GM18868 (cell line): ENCODE data around the gene AGTRAP.

ENCODE experiments used
- ATAC-seq: cut with Tn5 transposase; IDR thresholded peaks from one replicate; pipeline ENCODE4 v1.9.1; 2021; ENCODE audit warnings: mild to moderate bottlenecking, moderate library complexity; ENCODE audit not compliant: unreplicated experiment

AGTRAP gene

GRCh38 chr1:11757047-11757446 is 21.1 kb downstream of the AGTRAP start:
- no peak for ATAC-seq

DNA sequence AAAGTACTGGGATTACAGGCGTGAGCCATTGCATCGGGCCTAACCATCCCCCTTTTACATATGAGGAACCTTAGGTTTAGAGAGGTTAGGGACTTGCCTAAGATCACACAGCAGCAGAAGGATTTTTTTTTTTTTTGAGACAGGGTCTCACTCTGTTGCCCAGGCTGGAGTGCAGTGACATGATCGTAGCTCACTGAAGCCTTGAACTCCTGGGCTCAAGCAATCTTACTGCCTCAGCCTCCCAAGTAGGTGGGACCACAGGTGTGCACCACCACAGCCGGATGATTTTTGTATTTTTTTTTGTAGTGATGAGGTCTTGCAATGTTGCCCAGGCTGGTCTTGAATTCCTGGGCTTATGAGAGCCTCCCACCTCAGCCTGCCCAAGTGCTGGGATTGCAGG is 23.9 kb downstream of the AGTRAP start:
- ATAC-seq = no peak

DNA sequence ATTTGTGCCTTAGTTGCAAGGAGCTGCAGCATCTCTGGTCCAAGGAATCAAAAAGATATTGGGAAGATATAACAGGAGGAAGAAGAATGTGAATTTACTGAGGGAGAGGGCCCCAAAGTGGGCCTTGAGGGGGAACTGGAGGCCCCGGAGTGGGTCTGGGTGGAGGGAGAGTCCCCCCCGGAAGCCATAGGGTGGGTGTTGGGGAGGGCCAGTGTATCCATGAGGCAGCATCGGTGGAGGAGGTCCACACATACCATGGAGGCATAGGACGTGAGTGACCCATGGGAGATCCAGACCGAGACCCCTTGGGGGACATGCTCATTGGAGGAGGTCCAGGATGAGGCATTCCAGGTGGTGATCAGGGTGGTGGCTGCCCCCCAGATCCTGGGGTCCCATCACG is 25.3 kb downstream of the AGTRAP start:
- no peak for ATAC-seq

- ATAC-seq = no peak
These were observed 26.1 kb downstream of the AGTRAP start, which contains the start of gene C1orf167 for GRCh38 chr1:11761988-11762406. Gene C1orf167 (plus strand): TSS chr1:11762193. CDS start chr1:11764401, 2,208 bp downstream.

- ATAC-seq = no peak
These were observed 28.2 kb downstream of the AGTRAP start for GRCh38 chr1:11764115-11764514.

GRCh38 chr1:11764519-11764918 is 28.6 kb downstream of the AGTRAP start:
- no peak for ATAC-seq

- ATAC-seq = no peak
These were observed 29.9 kb downstream of the AGTRAP start for GRCh38 chr1:11765661-11766428.

GRCh38 chr1:11766429-11766776 is 30.5 kb downstream of the AGTRAP start:
- no peak for ATAC-seq

- no peak for ATAC-seq
These were observed 32.2 kb downstream of the AGTRAP start for GRCh38 chr1:11767922-11768704.

DNA sequence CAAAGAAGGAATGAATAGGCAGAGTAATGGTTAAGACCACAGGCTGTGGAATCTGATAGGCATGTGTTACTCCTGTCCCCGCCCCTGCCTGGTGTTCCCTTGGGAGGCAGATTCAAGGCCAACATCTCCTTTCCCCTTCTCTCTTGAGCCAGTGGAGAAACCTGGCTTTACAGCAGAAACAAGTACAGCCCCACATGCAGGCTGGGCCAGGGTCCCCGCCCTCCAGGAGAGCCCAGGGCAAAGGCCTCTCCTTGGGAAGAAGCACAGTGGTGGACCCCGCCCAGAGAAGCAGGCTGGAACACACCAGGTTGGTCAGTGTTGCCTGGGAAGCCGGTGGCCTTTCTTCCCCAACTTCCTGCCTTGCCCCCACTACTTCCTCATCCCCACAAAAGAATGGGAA is 32.9 kb downstream of the AGTRAP start:
- ATAC-seq = no peak

GRCh38 chr1:11769274-11769673 is 33.3 kb downstream of the AGTRAP start:
- no peak for ATAC-seq

GRCh38 chr1:11770011-11770410 is 34.1 kb downstream of the AGTRAP start:
- no peak for ATAC-seq

GRCh38 chr1:11771481-11772043 is 35.6 kb downstream of the AGTRAP start:
- no peak for ATAC-seq

- no peak for ATAC-seq
These were observed 36.5 kb downstream of the AGTRAP start for GRCh38 chr1:11772458-11772857.

- ATAC-seq = no peak
These were observed 38.8 kb downstream of the AGTRAP start for GRCh38 chr1:11774753-11775152.

DNA sequence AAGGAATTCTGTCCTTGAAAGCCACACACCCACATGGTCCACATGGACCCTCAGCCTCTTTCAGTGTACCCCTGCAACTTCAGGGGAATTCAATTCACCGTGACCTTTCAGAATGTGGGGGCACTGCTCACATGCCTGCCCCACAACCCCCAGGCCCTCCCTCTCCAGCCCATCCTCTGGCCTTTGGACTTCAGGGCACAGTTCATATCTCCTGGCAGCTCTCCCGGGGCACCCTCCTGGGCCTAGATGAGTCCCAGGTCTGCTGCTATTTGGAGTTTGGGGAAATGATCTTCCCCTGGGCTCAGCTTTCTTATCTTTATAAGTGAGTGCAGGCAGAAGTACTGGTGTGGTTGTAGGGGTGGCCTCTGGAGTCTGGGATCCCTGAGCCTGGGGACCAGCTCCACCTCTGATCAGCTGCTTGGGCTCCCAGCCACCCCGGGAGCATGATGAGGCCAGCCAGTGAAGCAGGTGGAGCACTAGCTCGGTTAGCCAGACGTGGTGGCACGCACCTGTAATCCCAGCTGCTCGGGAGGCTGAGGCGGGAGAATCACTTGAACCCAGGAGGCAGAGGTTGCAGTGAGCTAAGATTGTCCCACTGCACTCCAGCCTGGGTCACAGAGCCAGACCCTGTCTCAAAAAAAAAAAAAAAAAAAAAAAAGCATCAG is 41.9 kb downstream of the AGTRAP start:
- no peak for ATAC-seq

- no peak for ATAC-seq
These were observed 42.4 kb downstream of the AGTRAP start for GRCh38 chr1:11778336-11778735.

DNA sequence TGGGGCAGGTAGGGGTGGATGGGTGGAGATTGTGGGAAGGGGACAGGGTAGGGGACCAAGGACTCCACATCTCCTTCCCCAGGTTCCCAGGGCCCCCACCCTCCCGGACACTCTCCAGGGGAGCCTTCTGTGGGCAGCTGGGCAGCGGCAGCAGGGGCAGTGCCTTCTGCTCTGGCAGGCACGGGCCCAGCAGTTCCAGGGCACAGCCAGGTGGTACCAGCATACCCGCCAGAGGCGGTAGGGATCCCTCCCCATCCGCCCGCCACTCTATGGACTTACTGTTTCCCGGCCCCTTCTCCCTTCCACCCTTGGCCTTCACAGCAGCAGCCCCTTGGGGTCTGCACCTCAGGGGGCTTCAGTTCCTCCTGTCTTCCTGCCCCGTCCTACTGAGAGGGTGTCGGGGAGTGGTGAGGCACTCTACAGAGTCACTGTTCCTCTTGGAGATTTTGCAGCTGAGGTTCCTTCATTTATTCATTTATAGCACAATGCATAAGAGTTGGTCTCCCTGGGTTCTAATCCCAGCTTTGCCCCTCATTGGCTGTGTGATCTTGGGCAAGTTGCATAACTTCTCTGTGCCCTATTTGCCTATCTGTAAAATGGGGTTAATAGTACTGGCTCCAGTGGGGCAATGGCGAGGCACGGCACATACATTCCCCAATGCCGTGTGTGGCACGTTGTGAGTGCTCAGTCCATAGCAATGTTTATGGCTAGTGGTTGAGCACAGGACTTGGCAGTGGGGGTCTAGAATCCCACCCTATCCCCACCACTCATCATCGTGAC is 43.1 kb downstream of the AGTRAP start:
- no peak for ATAC-seq

DNA sequence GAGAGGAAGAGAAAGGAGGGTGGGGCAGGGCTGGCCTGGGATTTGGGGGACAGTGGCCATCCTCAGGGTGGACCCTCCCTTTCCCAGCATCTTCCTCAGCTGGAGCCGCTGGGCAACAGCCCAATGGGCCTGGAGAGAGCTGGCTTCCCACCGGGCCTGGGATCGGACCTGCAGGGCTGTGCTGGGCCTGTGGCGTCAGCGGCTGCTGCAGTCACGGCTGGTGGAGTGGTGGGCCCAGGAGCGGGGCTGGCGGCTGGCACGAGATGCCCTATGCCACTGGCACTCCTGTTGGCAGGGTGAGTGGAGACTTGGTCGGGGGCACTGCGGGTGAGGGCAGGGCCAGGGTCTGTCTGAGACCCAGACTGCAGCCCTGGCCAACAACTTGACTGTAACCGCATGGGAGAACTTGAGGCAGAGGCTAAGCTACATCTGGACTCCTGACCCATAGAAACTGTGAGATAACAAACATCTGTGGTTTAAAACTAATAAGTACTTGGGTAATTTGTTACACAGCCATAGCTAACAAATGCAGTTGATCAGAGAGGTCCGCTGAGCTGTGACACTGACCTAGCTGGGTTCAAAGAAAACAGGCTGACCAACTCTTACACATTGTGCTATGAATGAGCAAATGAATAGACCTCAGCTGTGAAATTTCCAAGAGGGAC is 43.9 kb downstream of the AGTRAP start:
- ATAC-seq = no peak
